Panc1 (cell line): ENCODE measurements around the gene CAND2.

Source experiments
- POLR2AphosphoS5 ChIP-seq: IDR thresholded peaks from 2 replicates; pipeline ENCODE4 v1.6.1; 2012; ENCODE audit warnings: mild to moderate bottlenecking, low read depth, low read length, moderate library complexity
- SIN3A ChIP-seq: IDR thresholded peaks from 2 replicates; pipeline ENCODE4 v1.6.1; 2012; ENCODE audit warnings: low read depth, mild to moderate bottlenecking, low read length, moderate library complexity, borderline replicate concordance; ENCODE audit not compliant: insufficient read depth
- TCF7L2 ChIP-seq: IDR thresholded peaks from 2 replicates; pipeline ENCODE4 v1.6.1; 2011; ENCODE audit warnings: mild to moderate bottlenecking, low read depth, low read length, inconsistent platforms
- TF ChIP-seq, protein P1 (sequence below): fragments of 450-650 bp; IDR thresholded peaks from 2 replicates; pipeline ENCODE4 v1.5.1; 2017; ENCODE audit warnings: mild to moderate bottlenecking

DNA sequence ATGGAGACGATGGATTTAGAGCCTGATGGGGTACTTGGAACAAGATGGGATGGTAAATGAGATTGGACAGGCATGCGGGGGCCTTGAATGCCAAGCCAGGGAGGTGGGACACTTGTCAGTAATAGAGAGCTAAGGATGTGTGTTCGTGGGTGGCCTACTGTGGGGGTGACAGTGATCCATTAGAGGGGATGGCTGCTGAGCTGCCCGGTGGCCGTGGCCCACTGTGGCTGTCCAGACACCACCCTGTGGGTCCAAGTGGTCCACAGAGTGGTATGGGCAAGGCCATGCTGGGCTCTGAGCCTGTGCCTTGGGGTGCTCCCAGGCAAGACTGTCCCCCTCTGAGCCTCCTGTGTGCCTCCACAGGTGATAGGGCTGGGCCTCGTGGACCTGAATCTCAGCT lies 17.5 kb downstream of the CAND2 start:
- TF ChIP-seq TCF7L2 (no peak), POLR2AphosphoS5 (no peak), SIN3A (no peak)
- TF ChIP-seq, protein P1, sequence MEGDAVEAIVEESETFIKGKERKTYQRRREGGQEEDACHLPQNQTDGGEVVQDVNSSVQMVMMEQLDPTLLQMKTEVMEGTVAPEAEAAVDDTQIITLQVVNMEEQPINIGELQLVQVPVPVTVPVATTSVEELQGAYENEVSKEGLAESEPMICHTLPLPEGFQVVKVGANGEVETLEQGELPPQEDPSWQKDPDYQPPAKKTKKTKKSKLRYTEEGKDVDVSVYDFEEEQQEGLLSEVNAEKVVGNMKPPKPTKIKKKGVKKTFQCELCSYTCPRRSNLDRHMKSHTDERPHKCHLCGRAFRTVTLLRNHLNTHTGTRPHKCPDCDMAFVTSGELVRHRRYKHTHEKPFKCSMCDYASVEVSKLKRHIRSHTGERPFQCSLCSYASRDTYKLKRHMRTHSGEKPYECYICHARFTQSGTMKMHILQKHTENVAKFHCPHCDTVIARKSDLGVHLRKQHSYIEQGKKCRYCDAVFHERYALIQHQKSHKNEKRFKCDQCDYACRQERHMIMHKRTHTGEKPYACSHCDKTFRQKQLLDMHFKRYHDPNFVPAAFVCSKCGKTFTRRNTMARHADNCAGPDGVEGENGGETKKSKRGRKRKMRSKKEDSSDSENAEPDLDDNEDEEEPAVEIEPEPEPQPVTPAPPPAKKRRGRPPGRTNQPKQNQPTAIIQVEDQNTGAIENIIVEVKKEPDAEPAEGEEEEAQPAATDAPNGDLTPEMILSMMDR, result no peak
